ENCODE data around the gene SLC16A3. TPM values are rescaled to one million over a fixed set of nuclear protein-coding genes. Genes with fewer than 3 reads are reported as not detected.

The SLC16A3 gene
- total and polyA plus RNA-seq, 10 of the 15 experiments (the other 5 are each of a cell fraction or from before 2014, with no cell fraction given): 0.10 to 46.5 (median 8.0) TPM

DNA sequence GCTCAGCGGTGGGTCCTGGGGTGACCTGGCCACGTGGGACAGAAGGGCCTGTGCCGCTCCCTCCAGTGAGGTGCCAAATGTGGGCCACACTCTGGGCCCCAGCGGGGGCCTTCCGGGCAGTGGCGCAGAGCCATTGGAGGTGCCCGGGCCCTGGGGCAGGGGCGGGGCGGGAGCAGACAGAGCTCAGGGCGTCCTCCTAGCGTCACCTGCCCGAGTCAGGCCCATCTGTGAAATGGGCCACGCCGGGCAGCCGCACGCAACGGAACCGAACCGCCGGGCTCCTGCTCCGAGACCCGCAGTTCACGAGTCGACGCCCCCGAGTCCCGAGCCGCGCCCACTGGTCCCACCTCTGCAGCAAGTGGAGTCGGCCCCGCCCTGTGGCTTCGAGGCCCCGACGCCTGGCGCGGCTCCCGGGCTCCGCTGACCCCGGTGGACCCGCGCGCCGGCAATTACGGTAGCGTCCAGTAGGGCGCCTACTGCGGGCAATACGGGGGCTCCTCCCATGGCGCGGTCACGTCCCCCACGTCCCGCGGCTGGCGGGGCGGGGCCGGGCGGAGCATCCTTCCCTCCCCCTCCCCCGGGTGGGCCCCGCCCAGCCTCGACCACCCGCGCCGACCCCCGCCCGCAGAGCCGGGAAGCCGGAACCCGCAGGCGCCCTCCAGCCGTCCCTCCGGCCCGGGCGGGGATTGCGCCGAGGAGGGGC, 1.9 kb downstream of the SLC16A3 start (continued):
- TF ChIP-seq PAX8 (IDR thresholded peaks at IDR 0.05) (no peak), TCF12 (IDR thresholded peaks at IDR 0.05; ENCODE audit: low read depth, low read length) (no peak), CBFB (IDR thresholded peaks at IDR 0.05; ENCODE audit: low read depth) (no peak; the same call in 1 of the 2 replicates), ZNF24 (IDR thresholded peaks at IDR 0.05) (0 out of 2 replicates have a peak, but pooled peaks have one; percentile 22), LARP7 (IDR thresholded peaks at IDR 0.05) (peak; percentile 65; the same call in 1 of the 2 replicates), TCF3 (IDR thresholded peaks at IDR 0.05; ENCODE audit: borderline replicate concordance, insufficient read depth, low read depth, low read length) (0 out of 2 replicates have a peak, but pooled peaks have one; percentile 18), POLR2AphosphoS2 (IDR thresholded peaks at IDR 0.05; ENCODE audit: low read depth, low read length) (peak; percentile 40; the same call in 1 of the 2 replicates), SIN3A (IDR thresholded peaks at IDR 0.05; ENCODE audit: low read depth, low read length) (0 out of 2 replicates have a peak, but pooled peaks have one; percentile 32), CHD2 (IDR thresholded peaks at IDR 0.05; ENCODE audit: borderline replicate concordance, low read depth, low read length) (peak; percentile 41; the same call in 1 of the 2 replicates), NFYB (IDR thresholded peaks at IDR 0.05; ENCODE audit: insufficient read depth, low read depth, low read length) (no peak), E2F8 (IDR thresholded peaks at IDR 0.05; ENCODE audit: low read depth, partially characterized antibody) (no peak), ZBED1 (IDR thresholded peaks at IDR 0.05; ENCODE audit: borderline replicate concordance) (no peak), CREM (IDR thresholded peaks at IDR 0.05; ENCODE audit: low read depth) (no peak)
- TF ChIP-seq, protein P1, sequence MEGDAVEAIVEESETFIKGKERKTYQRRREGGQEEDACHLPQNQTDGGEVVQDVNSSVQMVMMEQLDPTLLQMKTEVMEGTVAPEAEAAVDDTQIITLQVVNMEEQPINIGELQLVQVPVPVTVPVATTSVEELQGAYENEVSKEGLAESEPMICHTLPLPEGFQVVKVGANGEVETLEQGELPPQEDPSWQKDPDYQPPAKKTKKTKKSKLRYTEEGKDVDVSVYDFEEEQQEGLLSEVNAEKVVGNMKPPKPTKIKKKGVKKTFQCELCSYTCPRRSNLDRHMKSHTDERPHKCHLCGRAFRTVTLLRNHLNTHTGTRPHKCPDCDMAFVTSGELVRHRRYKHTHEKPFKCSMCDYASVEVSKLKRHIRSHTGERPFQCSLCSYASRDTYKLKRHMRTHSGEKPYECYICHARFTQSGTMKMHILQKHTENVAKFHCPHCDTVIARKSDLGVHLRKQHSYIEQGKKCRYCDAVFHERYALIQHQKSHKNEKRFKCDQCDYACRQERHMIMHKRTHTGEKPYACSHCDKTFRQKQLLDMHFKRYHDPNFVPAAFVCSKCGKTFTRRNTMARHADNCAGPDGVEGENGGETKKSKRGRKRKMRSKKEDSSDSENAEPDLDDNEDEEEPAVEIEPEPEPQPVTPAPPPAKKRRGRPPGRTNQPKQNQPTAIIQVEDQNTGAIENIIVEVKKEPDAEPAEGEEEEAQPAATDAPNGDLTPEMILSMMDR (IDR thresholded peaks at IDR 0.05 in 2 of 3, conservative IDR thresholded peaks at IDR 0.05 in 1 of 3; ENCODE audit: control insufficient read depth in 2 of 3, extremely low read depth in 1 of 3, insufficient read depth in 1 of 3, low read depth in 3 of 3, low read length in 3 of 3): peak; percentile 18 to 50 (median 42); a peak in 5 of 6 replicates
- TF ChIP-seq, protein P2, sequence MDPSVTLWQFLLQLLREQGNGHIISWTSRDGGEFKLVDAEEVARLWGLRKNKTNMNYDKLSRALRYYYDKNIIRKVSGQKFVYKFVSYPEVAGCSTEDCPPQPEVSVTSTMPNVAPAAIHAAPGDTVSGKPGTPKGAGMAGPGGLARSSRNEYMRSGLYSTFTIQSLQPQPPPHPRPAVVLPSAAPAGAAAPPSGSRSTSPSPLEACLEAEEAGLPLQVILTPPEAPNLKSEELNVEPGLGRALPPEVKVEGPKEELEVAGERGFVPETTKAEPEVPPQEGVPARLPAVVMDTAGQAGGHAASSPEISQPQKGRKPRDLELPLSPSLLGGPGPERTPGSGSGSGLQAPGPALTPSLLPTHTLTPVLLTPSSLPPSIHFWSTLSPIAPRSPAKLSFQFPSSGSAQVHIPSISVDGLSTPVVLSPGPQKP (IDR thresholded peaks at IDR 0.05; ENCODE audit: low read depth, low read length): no peak
- TF ChIP-seq, protein P3, sequence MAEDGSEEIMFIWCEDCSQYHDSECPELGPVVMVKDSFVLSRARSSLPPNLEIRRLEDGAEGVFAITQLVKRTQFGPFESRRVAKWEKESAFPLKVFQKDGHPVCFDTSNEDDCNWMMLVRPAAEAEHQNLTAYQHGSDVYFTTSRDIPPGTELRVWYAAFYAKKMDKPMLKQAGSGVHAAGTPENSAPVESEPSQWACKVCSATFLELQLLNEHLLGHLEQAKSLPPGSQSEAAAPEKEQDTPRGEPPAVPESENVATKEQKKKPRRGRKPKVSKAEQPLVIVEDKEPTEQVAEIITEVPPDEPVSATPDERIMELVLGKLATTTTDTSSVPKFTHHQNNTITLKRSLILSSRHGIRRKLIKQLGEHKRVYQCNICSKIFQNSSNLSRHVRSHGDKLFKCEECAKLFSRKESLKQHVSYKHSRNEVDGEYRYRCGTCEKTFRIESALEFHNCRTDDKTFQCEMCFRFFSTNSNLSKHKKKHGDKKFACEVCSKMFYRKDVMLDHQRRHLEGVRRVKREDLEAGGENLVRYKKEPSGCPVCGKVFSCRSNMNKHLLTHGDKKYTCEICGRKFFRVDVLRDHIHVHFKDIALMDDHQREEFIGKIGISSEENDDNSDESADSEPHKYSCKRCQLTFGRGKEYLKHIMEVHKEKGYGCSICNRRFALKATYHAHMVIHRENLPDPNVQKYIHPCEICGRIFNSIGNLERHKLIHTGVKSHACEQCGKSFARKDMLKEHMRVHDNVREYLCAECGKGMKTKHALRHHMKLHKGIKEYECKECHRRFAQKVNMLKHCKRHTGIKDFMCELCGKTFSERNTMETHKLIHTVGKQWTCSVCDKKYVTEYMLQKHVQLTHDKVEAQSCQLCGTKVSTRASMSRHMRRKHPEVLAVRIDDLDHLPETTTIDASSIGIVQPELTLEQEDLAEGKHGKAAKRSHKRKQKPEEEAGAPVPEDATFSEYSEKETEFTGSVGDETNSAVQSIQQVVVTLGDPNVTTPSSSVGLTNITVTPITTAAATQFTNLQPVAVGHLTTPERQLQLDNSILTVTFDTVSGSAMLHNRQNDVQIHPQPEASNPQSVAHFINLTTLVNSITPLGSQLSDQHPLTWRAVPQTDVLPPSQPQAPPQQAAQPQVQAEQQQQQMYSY (CRISPR knock-in tag; IDR thresholded peaks at IDR 0.05): no peak
- TF ChIP-seq, protein P4, sequence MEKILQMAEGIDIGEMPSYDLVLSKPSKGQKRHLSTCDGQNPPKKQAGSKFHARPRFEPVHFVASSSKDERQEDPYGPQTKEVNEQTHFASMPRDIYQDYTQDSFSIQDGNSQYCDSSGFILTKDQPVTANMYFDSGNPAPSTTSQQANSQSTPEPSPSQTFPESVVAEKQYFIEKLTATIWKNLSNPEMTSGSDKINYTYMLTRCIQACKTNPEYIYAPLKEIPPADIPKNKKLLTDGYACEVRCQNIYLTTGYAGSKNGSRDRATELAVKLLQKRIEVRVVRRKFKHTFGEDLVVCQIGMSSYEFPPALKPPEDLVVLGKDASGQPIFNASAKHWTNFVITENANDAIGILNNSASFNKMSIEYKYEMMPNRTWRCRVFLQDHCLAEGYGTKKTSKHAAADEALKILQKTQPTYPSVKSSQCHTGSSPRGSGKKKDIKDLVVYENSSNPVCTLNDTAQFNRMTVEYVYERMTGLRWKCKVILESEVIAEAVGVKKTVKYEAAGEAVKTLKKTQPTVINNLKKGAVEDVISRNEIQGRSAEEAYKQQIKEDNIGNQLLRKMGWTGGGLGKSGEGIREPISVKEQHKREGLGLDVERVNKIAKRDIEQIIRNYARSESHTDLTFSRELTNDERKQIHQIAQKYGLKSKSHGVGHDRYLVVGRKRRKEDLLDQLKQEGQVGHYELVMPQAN (conservative IDR thresholded peaks at IDR 0.05): peak; percentile 55; the same call in 1 of the 2 replicates
